Measurements from ENCODE around the gene STEAP2.

Gene STEAP2

GRCh38 chr7:90222811-90223725 is 11.5 kb downstream of the STEAP2 start:
- no peak overlapping the region for H3K27ac ChIP-seq (ENCODE audit: poor library complexity, severe bottlenecking)
- H3K4me1 ChIP-seq (ENCODE audit: insufficient read depth, poor library complexity, severe bottlenecking), result no peaks in the 10 kb centered on the region
- H3K36me3 ChIP-seq (ENCODE audit: low read depth), result no peaks in the 10 kb centered on the region
- H3K4me3 ChIP-seq (ENCODE audit: severe bottlenecking), result no peak overlapping the region
- DNase-seq (ENCODE audit: low spot score) (no peak), ATAC-seq (ENCODE audit: low read depth) (0 out of 3 replicates have a peak, but pooled peaks have one; percentile 21)
- H3K27me3 ChIP-seq (ENCODE audit: insufficient read depth, poor library complexity, severe bottlenecking), result no peaks in the 10 kb centered on the region
- no peaks in the 10 kb centered on the region for H3K9me3 ChIP-seq (ENCODE audit: severe bottlenecking)
- TF ChIP-seq CTCF (IDR thresholded peaks at IDR 0.05; ENCODE audit: poor library complexity, severe bottlenecking), result no peak

GRCh38 chr7:90224195-90224594 is 12.7 kb downstream of the STEAP2 start:
- Histone ChIP-seq H3K36me3 (ENCODE audit: low read depth) (no peaks in the 10 kb centered on the region), H3K27me3 (ENCODE audit: insufficient read depth, poor library complexity, severe bottlenecking) (no peaks in the 10 kb centered on the region), H3K27ac (ENCODE audit: poor library complexity, severe bottlenecking) (no peak overlapping the region), H3K4me1 (ENCODE audit: insufficient read depth, poor library complexity, severe bottlenecking) (no peaks in the 10 kb centered on the region), H3K4me3 (ENCODE audit: severe bottlenecking) (no peak overlapping the region), H3K9me3 (ENCODE audit: severe bottlenecking) (no peaks in the 10 kb centered on the region)
- ATAC-seq (ENCODE audit: low read depth) (no peak), DNase-seq (ENCODE audit: low spot score) (no peak)
- no peak for TF ChIP-seq CTCF (IDR thresholded peaks at IDR 0.05; ENCODE audit: poor library complexity, severe bottlenecking)

GRCh38 chr7:90225181-90225580 is 13.6 kb downstream of the STEAP2 start:
- Histone ChIP-seq H3K27me3 (ENCODE audit: insufficient read depth, poor library complexity, severe bottlenecking) (no peaks in the 10 kb centered on the region), H3K27ac (ENCODE audit: poor library complexity, severe bottlenecking) (no peak overlapping the region), H3K4me1 (ENCODE audit: insufficient read depth, poor library complexity, severe bottlenecking) (no peaks in the 10 kb centered on the region), H3K4me3 (ENCODE audit: severe bottlenecking) (no peak overlapping the region), H3K36me3 (ENCODE audit: low read depth) (no peaks in the 10 kb centered on the region), H3K9me3 (ENCODE audit: severe bottlenecking) (no peaks in the 10 kb centered on the region)
- no peak for TF ChIP-seq CTCF (IDR thresholded peaks at IDR 0.05; ENCODE audit: poor library complexity, severe bottlenecking)
- ATAC-seq (ENCODE audit: low read depth) (no peak), DNase-seq (ENCODE audit: low spot score) (no peak)

- no peaks in the 10 kb centered on the region for H3K27me3 ChIP-seq (ENCODE audit: insufficient read depth, poor library complexity, severe bottlenecking)
- H3K9me3 ChIP-seq (ENCODE audit: severe bottlenecking), result no peaks in the 10 kb centered on the region
- no peak overlapping the region for H3K27ac ChIP-seq (ENCODE audit: poor library complexity, severe bottlenecking)
- no peaks in the 10 kb centered on the region for H3K36me3 ChIP-seq (ENCODE audit: low read depth)
- no peaks in the 10 kb centered on the region for H3K4me1 ChIP-seq (ENCODE audit: insufficient read depth, poor library complexity, severe bottlenecking)
- TF ChIP-seq CTCF (IDR thresholded peaks at IDR 0.05; ENCODE audit: poor library complexity, severe bottlenecking), result no peak
- DNase-seq (ENCODE audit: low spot score) (no peak), ATAC-seq (ENCODE audit: low read depth) (no peak)
- H3K4me3 ChIP-seq (ENCODE audit: severe bottlenecking), result no peak overlapping the region
These were observed 14.1 kb downstream of the STEAP2 start for GRCh38 chr7:90225601-90226000.

- no peak overlapping the region for H3K27ac ChIP-seq (ENCODE audit: poor library complexity, severe bottlenecking)
- no peaks in the 10 kb centered on the region for H3K4me1 ChIP-seq (ENCODE audit: insufficient read depth, poor library complexity, severe bottlenecking)
- ATAC-seq (ENCODE audit: low read depth), result no peak
- H3K4me3 ChIP-seq (ENCODE audit: severe bottlenecking), result no peak overlapping the region
- no peaks in the 10 kb centered on the region for H3K27me3 ChIP-seq (ENCODE audit: insufficient read depth, poor library complexity, severe bottlenecking)
- no peaks in the 10 kb centered on the region for H3K9me3 ChIP-seq (ENCODE audit: severe bottlenecking)
- no peak for DNase-seq (ENCODE audit: low spot score)
- TF ChIP-seq CTCF (IDR thresholded peaks at IDR 0.05; ENCODE audit: poor library complexity, severe bottlenecking), result no peak
- H3K36me3 ChIP-seq (ENCODE audit: low read depth), result no peaks in the 10 kb centered on the region
These were observed 15.7 kb downstream of the STEAP2 start for GRCh38 chr7:90227259-90227658.
